IPS-20b (cell line): ENCODE measurements around the gene SEC22B.
"Not testable (repeated sequence)": the region's sequence is repeated elsewhere in the genome, so short reads cannot be mapped to it uniquely, and the experiment has no call there.

Experiments used
- H3K27ac ChIP-seq: one replicate; pipeline ENCODE4 v1.5.1; 2013; ENCODE audit warnings: low read length
- H3K27me3 ChIP-seq: 2 replicates; pipeline ENCODE4 v1.6.1; 2013; ENCODE audit warnings: mild to moderate bottlenecking, low read length, inconsistent platforms; ENCODE audit not compliant: insufficient read depth
- H3K36me3 ChIP-seq: 2 replicates; pipeline ENCODE4 v1.6.1; 2013; ENCODE audit warnings: low read depth, mild to moderate bottlenecking, inconsistent platforms, low read length, moderate library complexity; ENCODE audit not compliant: insufficient read depth
- H3K4me1 ChIP-seq: 2 replicates; pipeline ENCODE4 v1.6.1; 2013; ENCODE audit warnings: mild to moderate bottlenecking, control low read depth, inconsistent platforms, low read length, moderate library complexity; ENCODE audit not compliant: insufficient read depth
- H3K4me3 ChIP-seq: 2 replicates; pipeline ENCODE4 v1.5.1; 2013; ENCODE audit warnings: mild to moderate bottlenecking, low read length, inconsistent platforms
- H3K9ac ChIP-seq: 2 replicates; pipeline ENCODE4 v1.6.1; 2013; ENCODE audit warnings: low read depth, mild to moderate bottlenecking, inconsistent platforms, low read length, moderate library complexity
- H3K9me3 ChIP-seq: 2 replicates; pipeline ENCODE4 v1.6.1; 2013; ENCODE audit warnings: mild to moderate bottlenecking, low read depth, low read length, inconsistent platforms; ENCODE audit not compliant: insufficient read depth

Gene SEC22B

DNA sequence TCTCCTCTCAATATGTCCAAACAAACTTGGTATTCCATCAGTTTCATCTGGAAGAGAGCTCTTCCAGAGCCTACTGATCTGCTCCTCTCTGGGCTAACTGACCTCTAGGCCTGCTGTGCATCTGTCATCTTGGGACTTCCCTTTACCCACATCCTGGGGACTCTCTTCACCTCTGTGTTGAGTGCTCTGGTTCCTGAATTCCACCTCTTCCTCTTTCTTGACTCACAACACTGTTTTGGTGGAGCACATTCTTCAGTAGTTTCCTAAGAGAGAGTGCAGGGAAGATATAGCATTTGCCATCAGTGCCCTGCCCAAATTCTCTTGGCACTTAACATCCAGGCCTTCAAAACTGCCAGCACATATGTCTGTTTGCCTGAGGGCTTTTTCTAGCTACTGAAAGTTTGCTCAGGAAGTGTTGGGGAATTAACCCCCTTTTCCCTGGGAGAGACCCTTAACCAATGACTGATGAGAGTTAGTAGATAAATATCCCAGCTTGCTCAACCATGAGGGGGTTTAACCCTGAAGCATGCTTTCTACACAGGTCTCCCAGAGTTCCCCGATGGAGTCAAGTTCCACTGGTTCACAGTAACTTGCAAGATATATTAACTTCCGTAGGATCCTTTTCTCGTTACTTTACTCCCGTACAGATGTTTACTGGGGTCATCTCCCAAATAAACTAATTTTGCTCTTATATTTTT lies 52.4 kb downstream of the SEC22B start:
- not testable (repeated sequence) for H3K27ac ChIP-seq, H3K27me3 ChIP-seq, H3K36me3 ChIP-seq, H3K4me1 ChIP-seq, H3K4me3 ChIP-seq, H3K9me3 ChIP-seq, H3K9ac ChIP-seq

GRCh38 chr1:120122262-120122893 lies 53.9 kb downstream of the SEC22B start:
- H3K9ac ChIP-seq, H3K36me3 ChIP-seq, H3K27me3 ChIP-seq, H3K27ac ChIP-seq, H3K9me3 ChIP-seq, H3K4me3 ChIP-seq, H3K4me1 ChIP-seq: not testable (repeated sequence)

DNA sequence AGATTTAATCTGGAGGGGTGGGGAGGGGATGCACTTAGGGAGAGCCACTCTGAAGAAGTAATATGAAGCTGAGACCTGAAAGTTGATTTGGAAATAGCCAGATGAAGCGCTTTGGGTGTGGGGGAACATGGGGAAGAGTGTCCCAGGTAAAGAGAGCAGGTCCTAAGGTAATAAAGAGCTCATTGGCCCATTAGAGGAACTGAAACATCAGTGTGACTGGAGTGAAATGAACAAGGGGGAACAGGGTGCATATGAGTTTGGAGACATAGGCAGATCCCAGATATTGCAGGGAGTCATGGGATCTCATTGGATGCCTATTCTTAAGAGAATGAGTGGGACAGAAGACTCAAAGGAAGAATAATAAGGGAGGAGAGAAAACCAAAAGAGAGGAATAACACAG lies 54.5 kb downstream of the SEC22B start:
- not testable (repeated sequence) for H3K4me3 ChIP-seq, H3K36me3 ChIP-seq, H3K9ac ChIP-seq, H3K27me3 ChIP-seq, H3K27ac ChIP-seq, H3K9me3 ChIP-seq, H3K4me1 ChIP-seq

GRCh38 chr1:120120525-120120924 lies 55.8 kb downstream of the SEC22B start:
- H3K9me3 ChIP-seq, H3K36me3 ChIP-seq, H3K4me3 ChIP-seq, H3K27me3 ChIP-seq, H3K4me1 ChIP-seq, H3K9ac ChIP-seq, H3K27ac ChIP-seq: not testable (repeated sequence)

GRCh38 chr1:120117371-120118177 lies 58.7 kb downstream of the SEC22B start:
- H3K27ac ChIP-seq: not testable (repeated sequence)

DNA sequence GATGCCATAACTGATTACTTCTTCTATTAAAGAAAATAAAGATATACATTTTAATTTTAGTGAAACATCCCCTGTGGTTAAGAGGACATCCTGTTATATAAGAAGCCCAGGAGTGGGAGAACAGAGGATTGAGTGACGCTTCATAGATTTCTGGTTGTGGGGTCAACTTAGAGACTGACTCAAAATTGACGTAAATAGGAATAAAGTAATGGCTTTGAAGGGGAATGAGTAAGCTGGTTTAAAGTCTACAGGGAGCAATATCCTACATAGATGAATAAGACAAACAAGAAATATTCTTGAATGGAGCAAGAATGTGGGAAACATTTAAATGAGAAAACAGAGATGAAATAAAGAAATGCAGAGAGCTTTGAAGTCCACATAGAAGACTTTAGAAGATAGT lies 60.2 kb downstream of the SEC22B start:
- H3K27me3 ChIP-seq, H3K36me3 ChIP-seq, H3K4me3 ChIP-seq, H3K27ac ChIP-seq, H3K9me3 ChIP-seq, H3K9ac ChIP-seq, H3K4me1 ChIP-seq: not testable (repeated sequence)

More at GRCh38 chr1:120117371-120118177, 58.7 kb downstream of the SEC22B start:
- H3K9me3 ChIP-seq, H3K4me1 ChIP-seq, H3K27me3 ChIP-seq, H3K36me3 ChIP-seq, H3K4me3 ChIP-seq, H3K9ac ChIP-seq: not testable (repeated sequence)

GRCh38 chr1:120113134-120113533 lies 63.2 kb downstream of the SEC22B start:
- H3K9me3 ChIP-seq, H3K36me3 ChIP-seq, H3K27me3 ChIP-seq, H3K4me1 ChIP-seq, H3K27ac ChIP-seq, H3K9ac ChIP-seq, H3K4me3 ChIP-seq: not testable (repeated sequence)

- H3K9ac ChIP-seq, H3K27me3 ChIP-seq, H3K36me3 ChIP-seq, H3K9me3 ChIP-seq, H3K4me3 ChIP-seq, H3K4me1 ChIP-seq, H3K27ac ChIP-seq: not testable (repeated sequence)
Observed at GRCh38 chr1:120112212-120112611, 64.1 kb downstream of the SEC22B start.

DNA sequence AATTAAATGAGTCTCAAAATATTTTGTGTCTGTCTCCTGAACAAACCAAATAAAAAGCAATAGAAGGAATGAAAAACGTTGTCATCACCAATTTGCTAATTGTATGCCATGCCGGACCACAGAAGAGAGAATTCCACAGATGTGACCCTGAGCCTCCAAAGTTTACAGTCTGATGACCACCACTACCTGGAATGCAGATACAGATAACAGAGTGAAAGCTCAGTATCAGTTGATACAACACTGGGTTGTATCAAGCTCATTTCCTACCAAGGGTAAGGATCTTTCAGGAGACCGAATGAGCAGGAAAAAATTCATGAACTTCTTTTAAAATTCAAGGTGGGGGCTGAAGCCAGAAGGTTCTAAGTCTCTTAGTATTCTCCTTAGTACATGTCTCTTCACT lies 64.5 kb downstream of the SEC22B start:
- not testable (repeated sequence) for H3K27me3 ChIP-seq, H3K9ac ChIP-seq, H3K36me3 ChIP-seq, H3K27ac ChIP-seq, H3K9me3 ChIP-seq, H3K4me3 ChIP-seq, H3K4me1 ChIP-seq

GRCh38 chr1:120111008-120111407 lies 65.3 kb downstream of the SEC22B start:
- not testable (repeated sequence) for H3K27me3 ChIP-seq, H3K9ac ChIP-seq, H3K9me3 ChIP-seq, H3K4me1 ChIP-seq, H3K4me3 ChIP-seq, H3K36me3 ChIP-seq, H3K27ac ChIP-seq

DNA sequence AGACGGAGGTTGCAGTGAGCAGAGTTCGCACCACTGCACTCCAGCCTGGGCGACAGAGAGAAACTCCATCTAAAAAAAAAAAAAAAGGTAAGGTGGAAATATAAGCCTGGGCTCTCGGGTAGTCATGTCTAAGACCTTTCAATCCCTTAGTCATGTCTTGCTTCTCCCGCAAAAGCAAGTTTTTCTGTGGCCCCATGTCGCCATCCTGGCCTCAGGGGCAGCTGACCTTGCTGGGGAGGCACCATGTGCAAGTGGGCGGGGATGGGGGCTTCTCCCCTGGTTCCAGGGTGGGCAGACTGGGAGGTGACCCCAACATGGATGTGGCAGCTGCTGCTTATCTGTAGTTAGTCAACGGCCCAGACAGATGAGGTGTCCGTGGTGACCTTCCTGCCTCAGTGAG lies 66.7 kb downstream of the SEC22B start:
- not testable (repeated sequence) for H3K4me3 ChIP-seq, H3K9ac ChIP-seq, H3K27ac ChIP-seq, H3K4me1 ChIP-seq, H3K9me3 ChIP-seq, H3K36me3 ChIP-seq, H3K27me3 ChIP-seq

- H3K36me3 ChIP-seq, H3K4me3 ChIP-seq, H3K27ac ChIP-seq, H3K27me3 ChIP-seq, H3K9ac ChIP-seq, H3K4me1 ChIP-seq, H3K9me3 ChIP-seq: not testable (repeated sequence)
Observed at GRCh38 chr1:120109180-120109579, 67.1 kb downstream of the SEC22B start.
